ENCODE data around the gene THOC2. TPM values are rescaled to one million over a fixed set of nuclear protein-coding genes. Genes with fewer than 3 reads are reported as not detected.
"Not testable (repeated sequence)": the region's sequence is repeated elsewhere in the genome, so short reads cannot be mapped to it uniquely, and the experiment has no call there.

Gene THOC2
- total RNA-seq, 1 donor from 2014 or later = 91.1 TPM

DNA sequence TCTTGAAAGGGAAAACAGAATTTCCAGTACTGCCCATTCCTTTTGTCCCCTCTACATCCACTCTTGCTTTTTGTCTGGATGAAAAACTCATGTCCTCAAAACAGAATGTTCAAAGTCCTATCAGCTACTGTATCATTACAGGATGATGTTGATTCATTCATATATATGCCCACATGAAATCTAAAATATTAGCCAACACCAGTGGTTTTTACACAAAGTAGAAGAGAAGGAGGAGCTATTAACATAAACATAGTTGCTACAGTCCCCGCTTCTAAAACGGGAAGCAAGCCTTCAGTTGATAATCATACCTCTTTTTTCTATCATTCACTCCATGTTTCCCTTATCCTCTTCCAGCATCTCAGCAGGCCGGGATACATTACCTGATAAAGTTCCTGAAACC, 7.7 kb upstream of the THOC2 start:
- Mint-ChIP-seq H3K27me3 (ENCODE audit: low read depth) (no peaks in the 10 kb centered on the region), H3K36me3 (ENCODE audit: low read depth) (peaks cover 2% of the 10 kb centered on the region), H3K27ac (ENCODE audit: unreplicated experiment) (no peak overlapping the region), H3K9me3 (peaks cover 2% of the 10 kb centered on the region), H3K4me1 (no peaks in the 10 kb centered on the region), H3K4me3 (no peak overlapping the region)
- TF ChIP-seq, protein P1, sequence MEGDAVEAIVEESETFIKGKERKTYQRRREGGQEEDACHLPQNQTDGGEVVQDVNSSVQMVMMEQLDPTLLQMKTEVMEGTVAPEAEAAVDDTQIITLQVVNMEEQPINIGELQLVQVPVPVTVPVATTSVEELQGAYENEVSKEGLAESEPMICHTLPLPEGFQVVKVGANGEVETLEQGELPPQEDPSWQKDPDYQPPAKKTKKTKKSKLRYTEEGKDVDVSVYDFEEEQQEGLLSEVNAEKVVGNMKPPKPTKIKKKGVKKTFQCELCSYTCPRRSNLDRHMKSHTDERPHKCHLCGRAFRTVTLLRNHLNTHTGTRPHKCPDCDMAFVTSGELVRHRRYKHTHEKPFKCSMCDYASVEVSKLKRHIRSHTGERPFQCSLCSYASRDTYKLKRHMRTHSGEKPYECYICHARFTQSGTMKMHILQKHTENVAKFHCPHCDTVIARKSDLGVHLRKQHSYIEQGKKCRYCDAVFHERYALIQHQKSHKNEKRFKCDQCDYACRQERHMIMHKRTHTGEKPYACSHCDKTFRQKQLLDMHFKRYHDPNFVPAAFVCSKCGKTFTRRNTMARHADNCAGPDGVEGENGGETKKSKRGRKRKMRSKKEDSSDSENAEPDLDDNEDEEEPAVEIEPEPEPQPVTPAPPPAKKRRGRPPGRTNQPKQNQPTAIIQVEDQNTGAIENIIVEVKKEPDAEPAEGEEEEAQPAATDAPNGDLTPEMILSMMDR (conservative IDR thresholded peaks at IDR 0.05) = no peak
- no peak for DNase-seq (ENCODE audit: low read depth, low spot score)

DNA sequence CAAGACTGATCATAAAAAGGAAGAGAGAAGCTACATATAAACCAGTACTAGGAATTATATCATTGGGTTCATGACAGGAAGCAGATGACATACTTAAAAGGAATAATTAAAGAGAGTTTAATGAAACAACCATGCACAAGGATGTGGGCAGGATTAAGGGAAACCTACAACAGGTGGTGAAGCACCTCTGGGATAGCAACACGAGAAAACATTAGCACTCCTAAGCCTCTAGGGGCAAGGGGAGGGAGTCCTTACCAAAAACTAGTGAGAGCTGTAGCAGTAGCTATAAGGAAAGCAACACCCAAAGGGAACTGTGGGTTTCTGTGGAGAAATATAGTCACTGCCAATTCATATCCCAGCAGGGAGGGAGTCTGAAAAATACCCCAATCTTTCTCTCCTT, 7.2 kb upstream of the THOC2 start:
- DNase-seq (ENCODE audit: low read depth, low spot score) = no peak
- no peaks in the 10 kb centered on the region for H3K4me1 Mint-ChIP-seq

DNA sequence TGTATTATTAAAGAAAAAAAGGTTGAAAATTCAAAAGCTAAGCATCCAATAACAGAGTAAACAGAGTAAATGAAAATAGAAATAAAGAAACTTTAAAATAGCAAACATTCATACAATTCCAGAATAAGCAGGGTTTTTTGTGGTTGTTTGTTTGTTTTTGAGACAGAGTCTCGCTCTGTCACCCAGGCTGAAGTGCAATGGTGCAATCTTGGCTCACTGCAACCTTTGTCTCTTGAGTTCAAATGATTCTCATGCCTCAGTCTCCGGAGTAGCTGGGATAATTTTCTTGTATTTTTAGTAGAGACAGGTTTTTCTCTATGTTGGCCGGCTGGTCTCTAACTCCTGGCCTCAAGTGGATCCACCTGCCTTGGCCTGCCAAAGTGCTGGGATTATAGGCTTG, 6.6 kb upstream of the THOC2 start:
- H3K36me3 Mint-ChIP-seq (ENCODE audit: low read depth) = peaks cover 2% of the 10 kb centered on the region
- H3K9me3 Mint-ChIP-seq = peaks cover 2% of the 10 kb centered on the region

More for the DNA sequence above, 7.2 kb upstream of the THOC2 start:
- H3K27me3 Mint-ChIP-seq (ENCODE audit: low read depth) = no peaks in the 10 kb centered on the region
- H3K27ac Mint-ChIP-seq (ENCODE audit: unreplicated experiment) = no peak overlapping the region
- TF ChIP-seq, protein P1 (conservative IDR thresholded peaks at IDR 0.05) = no peak
- peaks cover 2% of the 10 kb centered on the region for H3K36me3 Mint-ChIP-seq (ENCODE audit: low read depth)
- H3K4me3 Mint-ChIP-seq = no peak overlapping the region
- H3K9me3 Mint-ChIP-seq = peaks cover 2% of the 10 kb centered on the region

DNA sequence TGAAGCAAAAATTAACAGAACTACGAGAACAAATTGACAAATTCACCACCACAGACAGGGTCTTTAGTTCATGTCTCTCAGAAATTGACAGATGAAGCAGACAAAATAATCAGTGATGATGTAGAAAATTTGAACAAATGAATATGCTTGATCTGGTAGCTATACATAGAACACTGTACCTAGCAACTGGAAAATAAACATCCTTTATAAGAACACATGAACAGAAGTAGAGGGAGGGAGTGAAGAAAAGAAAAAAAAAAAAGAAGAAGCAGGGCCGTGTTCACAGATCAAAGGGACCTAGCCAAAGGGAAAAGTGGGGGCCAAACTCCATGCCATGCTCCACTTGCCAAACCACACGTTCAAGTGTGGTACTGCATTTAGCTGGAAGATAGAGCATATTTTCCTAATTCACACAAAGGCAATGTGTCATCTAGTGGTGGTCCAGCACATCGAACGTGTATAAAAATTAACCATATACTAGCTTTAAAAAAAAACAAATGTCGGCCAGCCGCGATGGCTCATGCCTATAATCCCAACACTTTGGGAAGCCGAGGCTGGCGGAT, 5.6 kb upstream of the THOC2 start:
- H3K27me3 Mint-ChIP-seq (ENCODE audit: low read depth) = no peaks in the 10 kb centered on the region
- no peak overlapping the region for H3K27ac Mint-ChIP-seq (ENCODE audit: unreplicated experiment)
- TF ChIP-seq, protein P1 (conservative IDR thresholded peaks at IDR 0.05) = no peak
- H3K4me1 Mint-ChIP-seq = no peaks in the 10 kb centered on the region
- H3K4me3 Mint-ChIP-seq = no peak overlapping the region
- H3K9me3 Mint-ChIP-seq = peaks cover 2% of the 10 kb centered on the region
- no peak for DNase-seq (ENCODE audit: low read depth, low spot score)
- peaks cover 2% of the 10 kb centered on the region for H3K36me3 Mint-ChIP-seq (ENCODE audit: low read depth)

More for the DNA sequence above, 6.6 kb upstream of the THOC2 start:
- no peaks in the 10 kb centered on the region for H3K27me3 Mint-ChIP-seq (ENCODE audit: low read depth)
- no peak overlapping the region for H3K4me3 Mint-ChIP-seq
- TF ChIP-seq, protein P1 (conservative IDR thresholded peaks at IDR 0.05) = no peak
- no peak overlapping the region for H3K27ac Mint-ChIP-seq (ENCODE audit: unreplicated experiment)
- DNase-seq (ENCODE audit: low read depth, low spot score) = no peak
- no peaks in the 10 kb centered on the region for H3K4me1 Mint-ChIP-seq

DNA sequence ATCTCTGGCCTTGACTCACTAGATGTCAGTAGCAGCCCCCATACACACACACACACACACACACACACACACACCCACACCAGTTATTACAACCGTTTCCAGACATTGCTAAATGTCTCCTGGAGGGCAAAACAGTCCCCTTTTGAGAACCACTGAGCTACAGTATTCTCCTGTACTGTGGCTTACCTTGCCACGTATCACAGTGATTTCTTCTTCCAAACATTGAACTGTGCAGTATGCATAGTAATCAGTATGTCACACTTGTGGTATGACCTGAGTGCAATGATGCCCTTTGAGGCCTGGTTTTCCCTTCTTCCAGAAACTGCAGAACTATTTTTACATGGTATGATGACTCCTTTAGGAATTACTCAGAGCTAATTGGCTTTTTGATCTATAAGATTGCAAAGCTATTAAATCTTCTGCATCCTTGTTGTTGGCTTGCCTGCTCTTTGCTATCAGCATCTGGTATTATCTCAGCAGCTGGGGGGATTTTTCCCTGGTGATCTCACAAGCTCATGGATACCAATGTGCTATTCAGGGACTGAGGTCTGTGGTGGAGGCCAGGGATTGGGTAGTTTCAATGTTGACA, 3.6 kb upstream of the THOC2 start:
- Mint-ChIP-seq H3K27ac (ENCODE audit: unreplicated experiment) (no peak overlapping the region), H3K36me3 (ENCODE audit: low read depth) (peaks cover 13% of the 10 kb centered on the region), H3K9me3 (peaks cover 6% of the 10 kb centered on the region), H3K4me1 (peaks cover 9% of the 10 kb centered on the region), H3K27me3 (ENCODE audit: low read depth) (no peaks in the 10 kb centered on the region), H3K4me3 (no peak overlapping the region)
- no peak for DNase-seq (ENCODE audit: low read depth, low spot score)
- TF ChIP-seq, protein P1 (conservative IDR thresholded peaks at IDR 0.05) = no peak

DNA sequence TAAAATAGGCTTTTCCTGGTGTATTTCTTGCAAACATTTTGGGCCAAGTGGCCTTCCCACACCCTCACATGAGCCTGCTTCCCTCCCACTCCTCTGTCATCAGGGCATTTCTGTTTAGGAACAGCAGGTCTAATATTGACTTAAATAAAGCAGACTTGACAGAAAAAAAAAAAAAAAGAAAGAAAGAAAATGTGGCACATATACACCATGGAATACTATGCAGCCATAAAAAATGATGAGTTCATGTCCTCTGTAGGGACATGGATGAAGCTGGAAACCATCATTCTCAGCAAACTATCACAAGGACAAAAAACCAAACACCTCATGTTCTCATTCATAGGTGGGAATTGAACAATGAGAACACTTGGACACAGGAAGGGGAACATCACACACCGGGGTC, 2.3 kb upstream of the THOC2 start:
- not testable (repeated sequence) for H3K27me3 Mint-ChIP-seq (ENCODE audit: low read depth); H3K4me3 Mint-ChIP-seq; H3K27ac Mint-ChIP-seq (ENCODE audit: unreplicated experiment); H3K9me3 Mint-ChIP-seq; DNase-seq (ENCODE audit: low read depth, low spot score)
- Mint-ChIP-seq H3K4me1 (peaks cover 19% of the 10 kb centered on the region), H3K36me3 (ENCODE audit: low read depth) (peaks cover 13% of the 10 kb centered on the region)

DNA sequence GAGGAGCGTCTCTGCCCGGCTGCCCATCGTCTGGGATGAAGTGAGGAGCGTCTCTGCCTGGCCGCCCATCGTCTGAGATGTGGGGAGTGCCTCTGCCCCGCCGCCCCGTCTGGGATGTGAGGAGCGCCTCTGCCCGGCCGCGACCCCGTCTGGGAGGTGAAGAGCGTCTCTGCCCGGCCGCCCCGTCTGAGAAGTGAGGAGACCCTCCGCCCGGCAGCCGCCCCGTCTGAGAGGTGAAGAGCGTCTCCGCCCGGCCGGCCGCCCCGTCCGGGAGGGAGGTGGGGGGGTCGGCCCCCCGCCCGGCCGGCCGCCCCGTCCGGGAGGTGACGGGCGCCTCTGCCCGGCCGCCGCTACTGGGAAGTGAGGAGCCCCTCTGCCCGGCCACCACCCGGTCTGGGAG, 1.2 kb upstream of the THOC2 start:
- peaks cover 27% of the 10 kb centered on the region for H3K4me1 Mint-ChIP-seq
- H3K4me3 Mint-ChIP-seq; DNase-seq (ENCODE audit: low read depth, low spot score); H3K9me3 Mint-ChIP-seq; H3K27ac Mint-ChIP-seq (ENCODE audit: unreplicated experiment); H3K27me3 Mint-ChIP-seq (ENCODE audit: low read depth): not testable (repeated sequence)
- H3K36me3 Mint-ChIP-seq (ENCODE audit: low read depth) = peaks cover 13% of the 10 kb centered on the region
